Measurements from ENCODE around the gene LCN10. TPM values are rescaled to one million over a fixed set of nuclear protein-coding genes. Genes with fewer than 3 reads are reported as not detected.

Gene LCN10
- total and polyA plus RNA-seq, 2 of the 13 experiments (the other 11 are each of a cell fraction or from before 2014, with no cell fraction given) = 0.53 to 0.61 TPM

- no peak for TF ChIP-seq ZNF605 (CRISPR knock-in tag; IDR thresholded peaks at IDR 0.05)
- 0 out of 2 replicates have a peak, but pooled peaks have one; percentile 33 for TF ChIP-seq NR2F2 (IDR thresholded peaks at IDR 0.05; ENCODE audit: borderline replicate concordance, low read depth)
- TF ChIP-seq ZNF160 (CRISPR knock-in tag; IDR thresholded peaks at IDR 0.05) = no peak
- TF ChIP-seq RXRB (CRISPR knock-in tag; IDR thresholded peaks at IDR 0.05; ENCODE audit: borderline replicate concordance) = 0 out of 2 replicates have a peak, but pooled peaks have one; percentile 43
- no peak for TF ChIP-seq ZNF687 (CRISPR knock-in tag; IDR thresholded peaks at IDR 0.05)
- 0 out of 2 replicates have a peak, but pooled peaks have one; percentile 21 for TF ChIP-seq IRF2 (CRISPR knock-in tag; IDR thresholded peaks at IDR 0.05)
- TF ChIP-seq ZEB1 (IDR thresholded peaks at IDR 0.05; ENCODE audit: insufficient replicate concordance, low read depth) = no peak
- peak; percentile 34; the same call in 1 of the 2 replicates for TF ChIP-seq FOXP4 (CRISPR knock-in tag; IDR thresholded peaks at IDR 0.05)
- no peak for TF ChIP-seq KDM5A (IDR thresholded peaks at IDR 0.05; ENCODE audit: borderline replicate concordance, low read length)
- TF ChIP-seq ZNF468 (CRISPR knock-in tag; IDR thresholded peaks at IDR 0.05) = no peak
- TF ChIP-seq TFE3 (CRISPR knock-in tag; IDR thresholded peaks at IDR 0.05) = 0 out of 2 replicates have a peak, but pooled peaks have one; percentile 41
- 0 out of 2 replicates have a peak, but pooled peaks have one; percentile 23 for TF ChIP-seq MAX (IDR thresholded peaks at IDR 0.05)
- TF ChIP-seq HDAC2 (CRISPR knock-in tag; IDR thresholded peaks at IDR 0.05) = 0 out of 2 replicates have a peak, but pooled peaks have one; percentile 10
- peak; percentile 96 for TF ChIP-seq BCL6 (CRISPR knock-in tag; IDR thresholded peaks at IDR 0.05)
- TF ChIP-seq ZNF460 (CRISPR knock-in tag; IDR thresholded peaks at IDR 0.05; ENCODE audit: borderline replicate concordance) = peak; percentile 2; the same call in 1 of the 2 replicates
- TF ChIP-seq SOX6 (IDR thresholded peaks at IDR 0.05) = no peak
- TF ChIP-seq SOX6 (CRISPR knock-in tag; IDR thresholded peaks at IDR 0.05) = peak; percentile 60
- peak; percentile 54 for TF ChIP-seq PAXIP1 (CRISPR knock-in tag; conservative IDR thresholded peaks at IDR 0.05)
- peak; percentile 80 for TF ChIP-seq RARA (CRISPR knock-in tag; IDR thresholded peaks at IDR 0.05)
These were observed 44.0 kb downstream of the LCN10 start (continued) for GRCh38 chr9:136698635-136699246.
